GOT3 (cell line): ENCODE data around the gene AZGP1.
"Not testable (repeated sequence)": the region's sequence is repeated elsewhere in the genome, so short reads cannot be mapped to it uniquely, and the experiment has no call there.

Experiments
- DNase-seq: peaks from one replicate; lab custom pipeline; 2025; ENCODE audit warnings: mixed read lengths; lab: John Stamatoyannopoulos, UW

Gene AZGP1

GRCh38 chr7:99997545-99998137 lies 21.8 kb upstream of the AZGP1 start:
- no peak for DNase-seq

DNA sequence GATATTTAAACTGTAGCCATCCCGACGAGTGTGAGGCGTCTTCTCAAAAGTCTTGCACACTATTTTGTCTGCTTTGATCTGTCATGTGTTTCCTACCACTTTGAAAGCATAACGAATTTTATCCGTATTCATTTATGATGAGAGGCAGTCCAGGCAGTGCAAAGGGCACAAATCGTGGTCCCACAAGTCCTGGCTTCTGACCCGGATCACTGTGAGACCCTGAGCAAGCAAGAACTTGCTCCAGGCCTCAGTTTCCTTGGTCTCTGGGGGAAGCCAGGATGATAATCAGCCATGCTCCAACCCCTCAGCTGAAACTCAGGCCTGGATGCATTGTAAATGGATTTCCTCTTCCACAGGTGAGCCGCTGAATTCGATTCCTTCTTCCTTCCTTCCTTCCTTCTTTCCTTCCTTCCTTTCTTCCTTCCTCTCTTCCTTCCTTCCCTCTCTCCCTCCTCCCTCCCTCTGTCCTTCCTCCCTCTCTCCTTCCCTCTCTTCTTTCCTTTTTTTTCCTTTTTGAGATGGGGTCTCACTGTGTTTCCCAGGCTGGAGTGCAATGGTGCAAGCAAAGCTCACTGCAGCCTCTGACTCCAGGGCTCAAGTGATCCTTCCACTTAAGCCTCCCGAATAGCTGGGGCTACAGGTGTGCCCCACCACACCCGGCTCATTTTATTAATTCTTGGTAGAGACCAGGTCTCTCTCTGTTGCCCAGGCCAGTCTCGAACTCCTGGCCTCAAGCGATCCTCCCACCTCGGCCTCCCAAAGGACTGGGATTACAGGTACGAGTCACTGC lies 21.1 kb upstream of the AZGP1 start:
- DNase-seq = no peak

DNA sequence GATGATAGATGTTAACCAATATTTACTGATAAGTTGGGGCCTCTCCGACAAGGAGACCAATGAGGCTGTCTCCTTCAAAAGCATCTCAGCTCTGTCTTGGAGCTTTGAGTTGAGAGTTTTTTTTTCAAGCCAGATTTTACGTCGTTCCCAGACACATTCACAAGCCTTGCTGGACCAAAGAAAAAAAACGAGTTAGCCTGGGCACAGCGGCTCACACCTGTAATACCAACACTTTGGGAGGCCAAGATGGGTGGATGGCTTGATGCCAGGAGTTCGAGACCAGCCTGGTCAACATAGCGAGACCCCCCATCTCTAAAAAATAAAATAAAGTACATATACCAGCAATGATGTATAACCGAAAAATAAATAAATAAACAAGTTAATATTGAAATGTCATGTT lies 19.0 kb upstream of the AZGP1 start:
- no peak for DNase-seq

DNA sequence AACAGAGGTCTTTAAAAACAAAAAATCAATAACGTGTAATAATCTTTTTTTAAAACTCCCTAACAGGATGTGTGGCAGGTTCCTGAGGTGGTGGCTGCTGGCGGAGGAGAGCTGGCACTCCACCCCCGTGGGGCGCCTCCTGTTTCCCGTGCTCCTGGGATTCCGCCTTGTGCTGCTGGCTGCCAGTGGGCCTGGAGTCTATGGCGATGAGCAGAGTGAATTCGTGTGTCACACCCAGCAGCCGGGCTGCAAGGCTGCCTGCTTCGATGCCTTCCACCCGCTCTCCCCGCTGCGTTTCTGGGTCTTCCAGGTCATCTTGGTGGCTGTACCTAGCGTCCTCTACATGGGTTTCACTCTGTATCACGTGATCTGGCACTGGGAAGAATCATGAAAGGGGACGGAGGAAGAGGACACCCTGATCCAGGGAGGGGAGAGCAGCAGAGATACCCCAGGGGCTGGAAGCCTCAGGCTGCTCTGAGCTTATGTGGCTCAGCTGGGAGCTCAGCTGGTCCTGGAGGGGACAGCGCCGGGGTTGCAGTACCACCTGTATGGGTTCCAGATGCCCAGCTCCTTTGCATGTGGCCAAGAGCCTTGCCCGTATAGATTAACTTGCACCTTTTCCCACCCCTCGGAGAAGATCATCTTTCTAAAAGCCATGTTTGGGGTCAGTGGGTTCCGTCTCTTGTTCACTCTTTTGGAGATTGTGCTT lies 16.7 kb upstream of the AZGP1 start:
- DNase-seq = no peak

DNA sequence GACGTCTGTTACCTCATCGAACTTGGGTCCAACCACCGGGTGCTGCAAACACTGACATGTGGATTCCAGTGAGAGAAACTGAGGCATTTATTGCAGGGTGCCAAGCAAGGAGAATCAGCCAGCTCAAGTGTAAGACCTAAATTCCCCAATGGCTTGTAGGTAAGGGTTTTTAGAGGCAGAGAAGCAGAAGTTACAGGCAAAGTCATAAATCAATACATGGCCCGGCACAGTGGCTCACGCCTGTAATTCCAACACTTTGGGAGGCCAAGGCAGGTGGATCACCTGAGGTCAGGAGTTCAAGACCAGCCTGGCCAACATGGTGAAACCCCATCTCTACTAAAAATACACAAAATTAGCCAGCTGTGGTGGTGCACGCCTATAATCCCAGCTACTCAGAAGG lies 15.7 kb upstream of the AZGP1 start:
- DNase-seq = not testable (repeated sequence)

DNA sequence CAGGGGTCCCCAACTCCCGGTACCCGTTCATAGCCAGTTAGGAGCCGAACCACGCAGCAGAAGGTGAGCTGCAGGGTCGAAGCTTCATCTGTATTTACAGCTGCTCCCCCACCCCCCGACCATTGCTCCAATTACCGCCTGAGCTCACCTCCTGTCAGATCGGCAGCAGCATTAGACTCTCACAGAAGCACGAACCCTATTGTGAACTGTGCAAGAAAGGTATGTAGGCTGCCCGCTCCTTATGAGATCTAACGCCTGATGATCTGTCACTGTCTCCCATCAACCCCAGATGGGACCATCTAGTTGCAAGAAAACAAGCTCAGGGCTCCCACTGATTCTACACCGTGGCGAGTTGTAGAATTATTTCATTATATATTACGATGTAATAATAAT lies 14.6 kb upstream of the AZGP1 start:
- no peak for DNase-seq

DNA sequence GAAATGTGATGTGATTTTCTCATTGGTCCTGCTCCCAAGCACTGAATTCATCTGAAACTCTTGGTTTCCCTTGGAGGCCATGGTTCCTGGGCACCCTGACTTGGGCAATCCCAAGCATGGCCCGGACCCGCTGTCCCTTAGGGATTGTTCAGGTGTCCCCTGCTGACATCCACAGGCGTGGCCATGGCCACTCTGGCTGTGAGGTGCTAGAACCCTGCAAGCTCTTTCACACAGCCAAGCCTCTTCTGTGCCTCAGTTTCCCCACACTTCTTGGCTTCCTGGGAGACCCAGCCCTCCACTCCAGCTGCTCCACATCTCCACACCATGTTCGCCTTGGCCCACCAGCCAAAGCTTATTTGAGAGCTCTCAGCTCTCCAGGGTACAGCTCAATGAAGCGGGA lies 12.0 kb upstream of the AZGP1 start:
- no peak for DNase-seq

DNA sequence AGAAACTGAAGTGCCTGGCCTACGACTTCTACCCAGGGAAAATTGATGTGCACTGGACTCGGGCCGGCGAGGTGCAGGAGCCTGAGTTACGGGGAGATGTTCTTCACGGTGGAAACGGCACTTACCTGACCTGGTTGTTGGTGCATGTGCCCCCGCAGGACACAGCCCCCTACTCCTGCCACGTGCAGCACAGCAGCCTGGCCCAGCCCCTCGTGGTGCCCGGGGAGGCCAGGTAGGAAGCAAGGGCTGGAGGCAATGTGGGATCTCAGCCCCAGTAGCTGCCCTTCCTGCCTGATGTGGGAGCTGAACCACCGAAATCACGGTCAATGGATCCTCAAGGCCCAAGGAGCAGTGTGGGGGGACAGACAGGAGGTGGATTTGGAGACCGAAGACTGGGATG lies 11.5 kb upstream of the AZGP1 start:
- not testable (repeated sequence) for DNase-seq

GRCh38 chr7:99984593-99984992 lies 8.8 kb upstream of the AZGP1 start:
- no peak for DNase-seq

- DNase-seq = not testable (repeated sequence)
Measured at GRCh38 chr7:99981066-99981465, 5.2 kb upstream of the AZGP1 start.

DNA sequence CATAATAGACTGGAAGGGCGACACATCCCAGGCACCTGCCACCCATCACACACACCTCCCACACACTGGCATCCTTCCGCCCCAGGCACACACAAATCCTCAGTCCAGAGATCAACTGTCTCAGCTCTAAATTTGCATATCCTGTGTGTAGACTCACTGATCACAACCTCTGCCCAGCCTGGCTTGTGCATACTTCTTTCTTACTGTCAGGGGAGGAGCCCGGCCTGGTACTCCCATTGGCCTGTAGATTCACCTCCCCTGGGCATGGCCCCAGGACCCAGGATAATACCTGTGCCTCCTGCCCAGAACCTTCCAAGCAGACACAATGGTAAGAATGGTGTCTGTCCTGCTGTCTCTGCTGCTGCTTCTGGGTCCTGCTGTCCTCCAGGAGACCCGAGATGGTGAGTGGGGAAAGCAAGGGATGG lies 4.6 kb upstream of the AZGP1 start:
- not testable (repeated sequence) for DNase-seq

DNA sequence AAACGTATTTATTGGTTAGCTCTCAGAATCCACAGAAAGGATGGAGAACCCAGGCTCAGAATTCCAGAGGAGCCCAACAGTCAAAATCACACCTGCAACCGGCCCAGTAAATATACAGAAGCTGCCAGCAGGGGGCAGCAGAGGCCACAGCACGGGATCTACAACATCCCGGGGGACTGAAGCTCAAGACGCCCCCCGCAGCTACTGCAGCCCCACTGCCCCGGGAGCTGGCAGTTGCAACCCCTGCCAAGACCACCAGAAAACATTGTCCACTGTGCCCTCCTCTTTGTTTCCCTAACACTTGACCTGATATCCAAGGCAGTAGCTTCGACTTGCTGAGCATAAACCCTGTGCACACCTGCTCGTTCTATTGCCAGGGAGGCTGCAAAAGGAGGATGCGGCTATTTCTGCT lies 4.0 kb upstream of the AZGP1 start:
- DNase-seq = not testable (repeated sequence)

GRCh38 chr7:99976626-99977025 lies 795 bp upstream of the AZGP1 start:
- no peak for DNase-seq

- DNase-seq = no peak
Measured at GRCh38 chr7:99974681-99975080, 1.1 kb downstream of the AZGP1 start.

DNA sequence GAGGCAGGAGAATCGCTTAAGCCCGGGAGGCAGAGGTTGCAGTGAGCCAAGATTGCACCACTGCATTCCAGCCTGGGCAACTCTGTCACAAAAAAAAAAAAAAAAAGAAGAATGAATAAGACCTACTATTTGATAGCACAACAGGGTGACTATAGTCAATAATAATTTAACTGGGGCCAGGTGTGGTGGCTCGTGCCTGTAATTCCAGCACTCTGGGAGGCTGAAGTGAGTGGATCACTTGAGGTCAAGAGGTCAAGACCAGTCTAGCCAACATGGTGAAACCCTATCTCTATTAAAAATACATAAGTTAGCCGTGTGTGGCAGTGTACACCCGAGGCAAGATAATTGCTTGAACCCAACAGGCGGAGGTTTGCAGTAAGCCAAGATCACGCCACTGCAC lies 2.0 kb downstream of the AZGP1 start:
- not testable (repeated sequence) for DNase-seq

DNA sequence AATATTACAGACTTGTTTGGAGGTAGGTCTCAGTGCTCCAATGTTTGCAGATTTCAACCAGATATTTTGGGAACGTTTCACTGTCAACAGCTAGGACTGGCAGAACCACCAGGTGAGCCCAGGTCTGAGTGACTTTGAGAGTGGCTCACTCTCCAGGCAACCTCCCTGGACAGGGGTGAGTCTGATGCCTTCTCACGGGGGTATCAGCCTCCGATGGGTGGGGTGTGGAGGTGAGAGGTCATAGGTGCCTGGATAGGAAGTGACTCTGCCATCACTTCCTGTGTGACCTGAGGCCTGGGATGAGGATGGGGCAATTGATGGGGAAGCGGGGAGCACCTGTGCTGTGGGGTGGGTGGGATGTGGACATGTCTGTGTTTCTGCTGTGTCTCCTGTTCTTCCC lies 4.6 kb downstream of the AZGP1 start:
- DNase-seq = no peak

- DNase-seq = not testable (repeated sequence)
Measured at GRCh38 chr7:99969813-99970212, 6.0 kb downstream of the AZGP1 start.

DNA sequence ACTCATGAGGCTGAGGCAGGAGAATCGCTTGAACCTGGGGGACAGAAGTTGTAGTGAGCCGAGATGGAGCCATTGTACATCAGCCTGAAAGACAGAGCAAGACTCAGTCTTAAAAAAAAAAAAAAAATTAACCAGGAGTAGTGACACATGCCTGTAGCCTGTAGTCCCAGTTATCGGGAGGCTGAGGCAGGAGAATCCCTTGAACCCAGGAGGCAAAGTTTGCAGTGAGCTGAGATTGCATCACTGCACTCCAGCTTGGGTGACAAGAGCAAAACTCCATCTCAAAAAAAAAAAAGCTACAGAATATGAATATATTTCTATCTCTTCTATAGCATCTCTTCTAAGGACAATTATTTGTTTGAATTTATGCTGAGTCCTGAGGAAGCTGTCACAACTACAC lies 6.5 kb downstream of the AZGP1 start:
- no peak for DNase-seq

DNA sequence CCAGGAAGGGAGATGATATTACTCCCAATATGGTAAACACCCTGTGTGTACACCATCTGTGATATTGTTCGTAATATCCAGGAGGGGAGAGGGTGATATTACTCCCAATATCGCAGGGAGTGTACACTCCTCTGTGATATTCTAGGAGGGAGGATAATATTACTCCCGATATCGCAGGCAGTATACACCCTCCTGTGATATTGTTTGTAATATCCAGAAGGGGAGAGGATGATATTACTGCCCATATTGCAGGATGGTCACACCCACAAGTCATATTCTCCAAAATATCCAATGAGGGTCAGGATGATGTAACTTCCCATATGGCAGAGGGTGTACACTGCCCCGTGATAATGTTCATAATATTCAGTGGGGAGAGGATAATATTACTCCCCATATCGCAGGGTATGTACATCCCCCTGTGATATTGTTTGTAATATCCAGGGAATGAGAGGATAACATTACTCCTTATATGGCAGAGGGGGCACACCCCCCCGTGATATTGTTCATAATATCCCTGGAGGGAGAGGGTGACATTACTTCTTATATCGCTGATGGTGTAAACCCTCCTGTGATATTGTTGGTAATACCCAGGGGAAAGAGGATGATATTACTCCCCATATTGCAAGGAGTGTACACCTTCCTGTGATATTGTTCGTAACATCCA lies 17.1 kb downstream of the AZGP1 start:
- no peak for DNase-seq

DNA sequence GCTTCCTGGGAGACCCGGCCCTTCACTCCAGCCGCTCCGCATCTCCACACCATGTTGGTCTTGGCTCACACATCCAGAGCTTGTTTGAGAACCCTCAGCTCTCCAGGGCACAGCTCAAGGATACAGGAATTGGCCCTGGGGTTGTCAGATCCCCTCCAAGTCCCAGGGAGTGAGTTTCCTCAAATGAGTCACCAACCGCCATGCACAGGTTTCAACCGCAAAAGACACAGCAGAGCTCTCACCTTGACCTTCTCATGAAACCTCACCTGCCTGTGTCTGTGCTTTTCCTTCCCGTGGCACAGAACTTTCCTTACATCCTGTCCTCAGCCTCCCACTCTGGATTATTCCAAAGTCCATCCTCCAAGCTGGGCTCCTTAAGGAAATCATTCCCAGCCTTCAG lies 20.6 kb downstream of the AZGP1 start:
- DNase-seq = no peak

- not testable (repeated sequence) for DNase-seq
Measured at GRCh38 chr7:99954643-99955042, 21.2 kb downstream of the AZGP1 start.

GRCh38 chr7:99953649-99954048 lies 22.2 kb downstream of the AZGP1 start:
- no peak for DNase-seq

GRCh38 chr7:99952649-99953048 lies 23.2 kb downstream of the AZGP1 start:
- DNase-seq = not testable (repeated sequence)
